Keratinocyte (primary cell): ENCODE data around the gene HTRA1. TPM values are rescaled to one million over a fixed set of nuclear protein-coding genes. Genes with fewer than 3 reads are reported as not detected.

Source experiments
- DNase-seq: peaks from one replicate; pipeline ENCODE4 v3.0.0-alpha.2; 2011; ENCODE audit warnings: low read depth, missing footprints, low spot score
- FAIRE-seq: peaks from 2 replicates; lab custom pipeline; 2011; peaks lifted over from hg19 to GRCh38; lab: Jason Lieb, UNC
- H2AFZ ChIP-seq: 2 replicates; pipeline ENCODE4 v1.6.0; 2012; ENCODE audit warnings: low read length, control low read depth, inconsistent platforms; ENCODE audit not compliant: control insufficient read depth
- H3K27ac ChIP-seq: 2 replicates; pipeline ENCODE4 v1.5.1; 2011; ENCODE audit warnings: low read length; ENCODE audit not compliant: control insufficient read depth, insufficient read depth
- H3K27me3 ChIP-seq: 3 replicates; pipeline ENCODE4 v1.6.0; 2011; ENCODE audit warnings: low read length; ENCODE audit not compliant: control insufficient read depth, insufficient read depth; ENCODE audit errors: extremely low read depth
- H3K36me3 ChIP-seq, 2 experiments: 2 replicates in 1 of 2; 3 replicates in 1 of 2; pipeline ENCODE4 v1.5.1; 2011; ENCODE audit warnings: low read length in 2 of 2, mild to moderate bottlenecking in 1 of 2; ENCODE audit not compliant: control insufficient read depth in 2 of 2, insufficient read depth in 2 of 2; ENCODE audit errors: extremely low read depth in 1 of 2
- H3K4me1 ChIP-seq: 3 replicates; pipeline ENCODE4 v1.5.1; 2011; ENCODE audit warnings: low read length; ENCODE audit not compliant: control insufficient read depth, insufficient read depth; ENCODE audit errors: extremely low read depth
- H3K4me2 ChIP-seq: 3 replicates; pipeline ENCODE4 v1.6.0; 2011; ENCODE audit warnings: low read depth, low read length; ENCODE audit not compliant: control insufficient read depth, insufficient read depth; ENCODE audit errors: extremely low read depth
- H3K4me3 ChIP-seq, 3 experiments: fragments of 200-600 bp in 1 of 3; sonication (generic) in 1 of 3; 2 replicates in 2 of 3; 3 replicates in 1 of 3; pipeline ENCODE4 v1.5.1; 2011 to 2016; ENCODE audit warnings: low read length in 3 of 3, mild to moderate bottlenecking in 3 of 3, control low read depth in 2 of 3, inconsistent platforms in 1 of 3, low read depth in 1 of 3, mixed read lengths in 1 of 3, mixed run types in 1 of 3, moderate library complexity in 1 of 3; ENCODE audit not compliant: control insufficient read depth in 2 of 3, insufficient read depth in 2 of 3; ENCODE audit errors: extremely low read depth in 1 of 3
- H3K79me2 ChIP-seq: 2 replicates; pipeline ENCODE4 v1.6.0; 2012; ENCODE audit warnings: low read length; ENCODE audit not compliant: control insufficient read depth, insufficient read depth
- H3K9ac ChIP-seq: 3 replicates; pipeline ENCODE4 v1.6.0; 2011; ENCODE audit warnings: low read length; ENCODE audit not compliant: control insufficient read depth, insufficient read depth; ENCODE audit errors: extremely low read depth
- H3K9me1 ChIP-seq: 3 replicates; pipeline ENCODE4 v1.6.0; 2011; ENCODE audit warnings: low read length; ENCODE audit not compliant: control insufficient read depth, insufficient read depth; ENCODE audit errors: extremely low read depth
- H3K9me3 ChIP-seq: 2 replicates; pipeline ENCODE4 v1.5.1; 2012; ENCODE audit warnings: low read depth, low read length; ENCODE audit not compliant: control insufficient read depth
- H4K20me1 ChIP-seq: 3 replicates; pipeline ENCODE4 v1.6.0; 2011; ENCODE audit warnings: low read length; ENCODE audit not compliant: control insufficient read depth, insufficient read depth; ENCODE audit errors: extremely low read depth
- CTCF ChIP-seq, 3 experiments: IDR thresholded peaks in 1 of 3; conservative IDR thresholded peaks in 1 of 3; optimal IDR thresholded peaks in 1 of 3; 2 replicates in 2 of 3; 3 replicates in 1 of 3; pipeline versions ENCODE3 to v1.5.1; 2011; ENCODE audit warnings: low read length in 3 of 3, mild to moderate bottlenecking in 3 of 3, moderate library complexity in 2 of 3, control low read depth in 1 of 3, inconsistent platforms in 1 of 3; ENCODE audit not compliant: insufficient read depth in 2 of 3; ENCODE audit errors: extremely low read depth in 1 of 3
- EZH2 ChIP-seq: IDR thresholded peaks from one replicate; pipeline ENCODE4 v1.6.1; 2012; ENCODE audit warnings: inconsistent platforms, mild to moderate bottlenecking, low read length, moderate library complexity
- dilution Hi-C: fragments of 300-500 bp; cut with MboI; formaldehyde crosslinking; loops from one replicate; pipeline ENCODE4 v1.7.0; 2020; ENCODE audit warnings: low sequenced_read_pairs; ENCODE audit not compliant: extremely low pct_ligation_motif_present
- polyA plus RNA-seq, 5 experiments: library from polyadenylated mRNA; depleted of rRNA in 3 of 5; stranded (reverse) in 3 of 5; stranded (forward) in 1 of 5; unstranded in 1 of 5; fragments of >200 nt; gene quantifications; 1 replicate in 1 of 5; 2 replicates in 3 of 5; 3 replicates in 1 of 5; pipeline versions ENCODE4 v1.2.1 to v1.2.3, GENCODE V29; 2011 to 2012; ENCODE audit warnings: missing spikeins in 2 of 5, low read depth in 1 of 5, low replicate concordance in 1 of 5

HTRA1 gene
- polyA plus RNA-seq, 1 donor (not counting 4 experiments of a cell fraction or from before 2014, with no cell fraction given) = 412 TPM

GRCh38 chr10:122551450-122551849, 90.1 kb downstream of the HTRA1 start:
- dilution Hi-C loops = no loop called here
- H3K4me3 ChIP-seq = no peak overlapping the region
- H3K4me1 ChIP-seq = no peaks in the 10 kb centered on the region
- TF ChIP-seq EZH2 (no peak), CTCF (optimal IDR thresholded peaks at IDR 0.05 in 1 of 3, IDR thresholded peaks at IDR 0.05 in 1 of 3, conservative IDR thresholded peaks at IDR 0.05 in 1 of 3; ENCODE audit: extremely low read depth in 1 of 3, insufficient read depth in 2 of 3, low read length in 3 of 3) (no peak)
- no peaks in the 10 kb centered on the region for H3K9me3 ChIP-seq
- H3K27ac ChIP-seq = no peak overlapping the region
- no peaks in the 10 kb centered on the region for H4K20me1 ChIP-seq
- no peaks in the 10 kb centered on the region for H3K9me1 ChIP-seq
- H3K27me3 ChIP-seq = no peaks in the 10 kb centered on the region
- FAIRE-seq = no peak
- no peak for DNase-seq
- no peak overlapping the region for H3K4me2 ChIP-seq
- no peak overlapping the region for H2AFZ ChIP-seq
- no peaks in the 10 kb centered on the region for H3K79me2 ChIP-seq
- H3K9ac ChIP-seq = no peak overlapping the region
- no peaks in the 10 kb centered on the region for H3K36me3 ChIP-seq

DNA sequence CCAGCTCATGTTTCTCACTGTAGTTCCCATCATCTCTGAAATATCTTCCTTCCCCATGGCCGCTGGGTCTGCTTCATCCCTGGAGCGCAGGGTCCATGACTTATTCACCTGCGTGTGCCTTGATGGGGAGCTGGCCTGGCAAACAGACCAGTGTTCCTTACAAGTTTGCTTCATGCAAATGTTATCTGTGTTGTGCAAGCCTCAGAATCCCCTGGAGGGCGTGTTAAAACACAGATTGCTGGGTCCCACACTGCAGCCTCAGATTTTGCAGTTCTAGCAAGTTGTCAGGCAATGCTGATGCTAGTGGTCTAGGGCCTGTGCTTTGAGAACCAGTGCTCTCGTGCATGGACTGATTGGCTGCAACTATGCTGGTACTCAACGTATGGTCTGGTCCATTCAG, 92.0 kb downstream of the HTRA1 start:
- Histone ChIP-seq H3K36me3 (no peaks in the 10 kb centered on the region), H3K9me1 (no peaks in the 10 kb centered on the region), H3K27me3 (no peaks in the 10 kb centered on the region), H3K4me1 (no peaks in the 10 kb centered on the region), H3K79me2 (no peaks in the 10 kb centered on the region), H4K20me1 (no peaks in the 10 kb centered on the region), H2AFZ (no peak overlapping the region), H3K4me3 (no peak overlapping the region), H3K4me2 (no peak overlapping the region), H3K27ac (no peak overlapping the region), H3K9ac (no peak overlapping the region), H3K9me3 (no peaks in the 10 kb centered on the region)
- TF ChIP-seq CTCF (optimal IDR thresholded peaks at IDR 0.05 in 1 of 3, IDR thresholded peaks at IDR 0.05 in 1 of 3, conservative IDR thresholded peaks at IDR 0.05 in 1 of 3; ENCODE audit: extremely low read depth in 1 of 3, insufficient read depth in 2 of 3, low read length in 3 of 3) (no peak), EZH2 (no peak)
- dilution Hi-C loops = no loop called here
- no peak for FAIRE-seq
- DNase-seq = no peak
